GM10248 (cell line): Measurements from ENCODE around the gene RNF157.

Experiments used
- CTCF ChIA-PET: fragments of 300-600 bp; sonication (Branson Sonifier 250); formaldehyde crosslinking; extraction: SDS; loops from one replicate; lab custom pipeline; 2021; ENCODE audit warnings: antibody characterized with exemption; lab: Yijun Ruan, JAX
- POLR2A ChIA-PET: fragments of 350-650 bp; sonication (Branson Sonifier 250); formaldehyde crosslinking; extraction: SDS; loops from one replicate; lab custom pipeline; 2020; ENCODE audit warnings: antibody characterized with exemption; lab: Yijun Ruan, JAX
- DNase-seq: peaks from one replicate; pipeline ENCODE4 v3.0.0; 2012; ENCODE audit errors: extremely low spot score
- CTCF ChIP-seq: IDR thresholded peaks from 2 replicates; pipeline ENCODE4 v1.5.1; 2012; ENCODE audit warnings: mild to moderate bottlenecking, low read depth; ENCODE audit errors: extremely low read depth, missing control alignments, control extremely low read depth

The RNF157 gene

GRCh38 chr17:76164331-76164730, 76.0 kb downstream of the RNF157 start:
- no peak for TF ChIP-seq CTCF
- CTCF ChIA-PET: interaction anchor here (10.7 kb wide), 1 partner anchor 16 kb away, joined by 76 read pairs; no protein-coding TSS in a partner anchor
- DNase-seq: no peak
- POLR2A ChIA-PET: no interaction called here

GRCh38 chr17:76163919-76164318, 76.4 kb downstream of the RNF157 start:
- ChIA-PET CTCF (interaction anchor here (10.7 kb wide), 1 partner anchor 16 kb away, joined by 76 read pairs; no protein-coding TSS in a partner anchor), POLR2A (no interaction called here)
- DNase-seq: no peak
- TF ChIP-seq CTCF: no peak

GRCh38 chr17:76161619-76162266, 78.5 kb downstream of the RNF157 start:
- POLR2A ChIA-PET: no interaction called here
- CTCF ChIA-PET: interaction anchor here (0.9 to 2.6 kb wide), 6 partner anchors 8 to 20 kb away, joined by 3 to 11 read pairs (median 4); no protein-coding TSS in a partner anchor
- DNase-seq: no peak
- no peak for TF ChIP-seq CTCF

GRCh38 chr17:76160896-76161528, 79.3 kb downstream of the RNF157 start:
- POLR2A ChIA-PET: no interaction called here
- CTCF ChIA-PET: interaction anchor here (1.3 to 2.6 kb wide), 6 partner anchors 8 to 31 kb away, joined by 3 to 11 read pairs (median 4); no protein-coding TSS in a partner anchor
- TF ChIP-seq CTCF: no peak
- no peak for DNase-seq

GRCh38 chr17:76159157-76159556, 81.1 kb downstream of the RNF157 start:
- POLR2A ChIA-PET: no interaction called here
- DNase-seq: no peak
- no peak for TF ChIP-seq CTCF
- CTCF ChIA-PET: interaction anchor here (1.0 to 1.4 kb wide), 3 partner anchors 7 to 193 kb away, joined by 3 to 4 read pairs (median 3); no protein-coding TSS in a partner anchor

- POLR2A ChIA-PET: no interaction called here
These were observed 82.5 kb downstream of the RNF157 start for GRCh38 chr17:76157759-76158158.

More at GRCh38 chr17:76157759-76158158, 82.5 kb downstream of the RNF157 start:
- no peak for DNase-seq
- CTCF ChIA-PET: interaction anchor here (1.0 to 2.0 kb wide), 4 partner anchors 24 to 144 kb away, joined by 3 to 4 read pairs (median 4); no protein-coding TSS in a partner anchor
- TF ChIP-seq CTCF: no peak
